IPS-18a (cell line): ENCODE data around the gene UBE2J2.
A peak's percentile ranks its signal among the peaks of the same experiment; 100 is the strongest.

Source experiments
- H3K27ac ChIP-seq: one replicate; pipeline ENCODE4 v1.5.1; 2013; ENCODE audit warnings: low read length
- H3K27me3 ChIP-seq: one replicate; pipeline ENCODE4 v1.6.1; 2013; ENCODE audit warnings: mild to moderate bottlenecking, low read length; ENCODE audit not compliant: control insufficient read depth, insufficient read depth
- H3K36me3 ChIP-seq: one replicate; pipeline ENCODE4 v1.6.1; 2013; ENCODE audit warnings: low read depth, low read length; ENCODE audit not compliant: control insufficient read depth
- H3K4me1 ChIP-seq: one replicate; pipeline ENCODE4 v1.6.1; 2013; ENCODE audit warnings: low read depth, low read length; ENCODE audit not compliant: control insufficient read depth
- H3K4me3 ChIP-seq: one replicate; pipeline ENCODE4 v1.5.1; 2013; ENCODE audit warnings: low read length
- H3K9ac ChIP-seq: one replicate; pipeline ENCODE4 v1.6.1; 2013; ENCODE audit warnings: mild to moderate bottlenecking, low read length, moderate library complexity
- H3K9me3 ChIP-seq: one replicate; pipeline ENCODE4 v1.6.1; 2013; ENCODE audit warnings: low read depth, low read length; ENCODE audit not compliant: control insufficient read depth

UBE2J2 gene

DNA sequence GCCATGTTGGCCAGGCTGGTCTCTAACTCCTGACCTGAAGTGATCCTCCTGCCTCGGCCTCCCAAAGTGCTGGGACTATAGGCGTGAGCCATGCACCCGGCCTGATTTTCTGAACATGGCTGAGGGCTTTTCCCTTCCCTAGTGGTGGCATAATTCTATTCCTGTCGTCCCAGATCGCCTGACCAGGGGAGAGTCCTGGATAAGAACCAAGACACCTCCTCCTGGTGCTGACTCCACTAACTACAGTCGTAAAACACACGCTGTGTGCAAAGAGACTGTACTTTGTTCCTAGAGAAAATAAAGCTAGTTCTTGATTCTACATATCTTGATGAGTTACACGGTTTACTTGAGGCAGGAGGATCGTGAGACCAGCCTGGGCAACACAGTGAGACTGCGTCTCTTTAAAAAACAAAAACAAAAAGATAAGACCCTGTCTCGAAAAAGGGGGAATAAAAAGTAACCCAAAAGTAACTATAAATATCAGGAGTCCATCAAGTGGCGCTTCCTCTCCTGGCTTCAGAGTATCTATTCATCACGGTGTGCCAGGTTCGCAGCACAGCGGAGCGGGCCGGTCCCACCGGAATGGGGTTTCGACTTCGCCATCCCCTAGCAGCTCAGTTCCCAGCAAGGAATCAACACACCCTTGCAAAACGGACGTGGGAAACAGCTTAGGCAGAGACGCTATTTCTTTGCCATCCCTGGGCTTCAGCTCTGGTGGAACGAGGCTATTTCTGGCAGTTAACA is 42.8 kb downstream of the UBE2J2 start:
- no peaks in the 10 kb centered on the region for H3K9me3 ChIP-seq
- peaks cover 4% of the 10 kb centered on the region for H3K4me1 ChIP-seq
- H3K27ac ChIP-seq = no peak overlapping the region
- H3K36me3 ChIP-seq = peaks cover 15% of the 10 kb centered on the region
- peak overlapping the region; percentile 65 for H3K4me3 ChIP-seq
- peak overlapping the region; percentile 69 for H3K9ac ChIP-seq
- no peaks in the 10 kb centered on the region for H3K27me3 ChIP-seq

DNA sequence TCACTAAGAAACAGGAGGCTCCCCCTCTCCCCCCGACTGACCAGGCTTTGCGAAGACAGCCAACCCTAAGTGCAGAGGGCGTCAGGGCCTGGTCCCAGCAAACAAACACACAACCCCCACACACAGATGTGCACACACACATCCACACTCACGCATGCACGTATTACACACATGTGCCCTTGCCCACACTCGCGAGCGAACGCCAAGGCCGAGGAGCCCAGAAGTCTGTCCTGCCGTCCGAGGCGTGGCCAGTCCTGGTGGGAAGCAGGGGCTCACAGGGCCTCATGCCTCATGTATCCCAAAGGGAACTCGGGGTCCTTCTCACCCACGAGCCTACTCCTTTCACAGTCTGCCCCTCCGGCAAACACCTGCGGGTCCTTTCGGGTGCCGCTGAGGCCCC is 43.9 kb downstream of the UBE2J2 start:
- Histone ChIP-seq H3K36me3 (peaks cover 15% of the 10 kb centered on the region), H3K9me3 (no peaks in the 10 kb centered on the region), H3K27me3 (no peaks in the 10 kb centered on the region), H3K4me1 (peaks cover 4% of the 10 kb centered on the region), H3K4me3 (no peak overlapping the region), H3K27ac (no peak overlapping the region), H3K9ac (no peak overlapping the region)

DNA sequence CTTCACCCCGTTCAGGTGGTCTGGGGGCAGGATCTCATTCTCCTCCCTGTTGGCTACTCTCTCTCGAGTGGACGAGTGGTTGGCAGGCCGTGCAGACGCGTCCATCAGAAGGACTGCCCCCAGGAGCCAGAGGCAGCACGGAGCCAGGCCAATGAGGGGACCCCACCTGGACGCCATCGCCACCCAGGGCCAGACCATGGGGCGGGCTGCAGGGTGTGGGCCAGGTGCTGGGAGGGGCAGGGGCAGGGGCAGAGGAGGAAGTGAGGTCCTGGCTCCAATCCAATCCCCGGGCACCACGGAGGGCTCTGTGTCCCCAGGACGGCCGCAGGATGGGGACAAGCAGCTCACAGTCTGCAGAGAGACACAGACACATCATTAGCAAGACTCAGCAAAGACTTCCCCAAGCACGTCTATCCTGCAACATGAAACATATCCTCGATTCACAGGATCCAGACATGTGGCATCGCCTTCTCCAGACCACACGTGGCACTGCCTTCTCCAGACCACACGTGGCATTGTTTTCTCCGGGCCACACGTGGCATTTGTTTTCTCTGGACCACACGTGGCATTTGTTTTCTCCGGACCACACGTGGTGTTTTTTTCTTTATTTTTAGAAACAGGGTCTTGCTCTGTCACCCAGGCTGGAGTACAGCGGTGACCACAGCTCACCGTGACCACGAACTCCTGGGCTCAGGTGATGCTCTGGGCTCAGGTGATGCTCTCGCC is 44.9 kb downstream of the UBE2J2 start:
- H3K9ac ChIP-seq = no peak overlapping the region
- H3K4me1 ChIP-seq = peaks cover 4% of the 10 kb centered on the region
- no peak overlapping the region for H3K27ac ChIP-seq
- H3K4me3 ChIP-seq = no peak overlapping the region
- H3K27me3 ChIP-seq = no peaks in the 10 kb centered on the region
- H3K36me3 ChIP-seq = peaks cover 15% of the 10 kb centered on the region
- H3K9me3 ChIP-seq = no peaks in the 10 kb centered on the region

DNA sequence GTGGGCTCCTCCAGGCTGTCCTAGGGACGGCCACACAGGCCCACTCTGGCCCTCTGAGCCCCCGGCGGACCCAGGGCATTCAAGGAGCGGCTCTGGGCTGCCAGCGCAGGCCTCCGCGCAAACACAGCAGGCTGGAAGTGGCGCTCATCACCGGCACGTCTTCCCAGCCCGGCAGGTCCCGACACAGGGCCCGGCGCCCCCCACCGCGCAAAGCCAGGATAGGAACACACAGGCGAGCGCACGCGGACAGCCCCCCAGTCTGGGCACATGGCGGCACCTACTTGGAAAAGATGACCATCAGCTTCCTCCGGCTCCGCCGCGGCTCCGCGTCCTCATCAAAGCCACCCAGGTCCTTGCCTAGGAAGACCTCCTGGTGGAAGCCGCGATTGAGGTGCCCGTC is 45.5 kb downstream of the UBE2J2 start:
- Histone ChIP-seq H3K27me3 (no peaks in the 10 kb centered on the region), H3K4me3 (no peak overlapping the region), H3K27ac (no peak overlapping the region), H3K9ac (no peak overlapping the region), H3K36me3 (peaks cover 15% of the 10 kb centered on the region), H3K4me1 (peaks cover 4% of the 10 kb centered on the region), H3K9me3 (no peaks in the 10 kb centered on the region)

DNA sequence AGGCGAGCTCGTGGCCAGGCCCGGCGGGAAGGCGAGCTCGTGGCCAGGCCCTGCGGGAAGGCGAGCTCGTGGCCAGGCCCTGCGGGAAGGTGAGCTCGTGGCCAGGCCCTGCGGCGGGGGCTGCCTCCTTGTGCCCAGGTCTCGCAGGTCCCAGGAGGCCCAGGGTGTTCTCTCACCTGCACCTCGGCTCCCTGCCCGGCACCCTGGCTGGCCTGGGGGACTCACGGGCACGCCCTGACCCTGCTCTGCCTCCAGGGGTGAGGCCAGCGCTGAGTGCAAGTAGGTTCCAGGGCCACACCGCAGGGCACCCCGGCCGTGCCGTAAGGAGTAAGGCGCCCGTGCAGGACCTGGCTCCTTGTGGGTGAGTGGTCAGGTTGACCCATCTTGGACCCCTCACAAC is 46.3 kb downstream of the UBE2J2 start:
- H3K9me3 ChIP-seq = no peaks in the 10 kb centered on the region
- H3K9ac ChIP-seq = no peak overlapping the region
- no peak overlapping the region for H3K4me3 ChIP-seq
- H3K27ac ChIP-seq = no peak overlapping the region
- peaks cover 22% of the 10 kb centered on the region for H3K36me3 ChIP-seq
- H3K4me1 ChIP-seq = peaks cover 4% of the 10 kb centered on the region
- H3K27me3 ChIP-seq = no peaks in the 10 kb centered on the region

DNA sequence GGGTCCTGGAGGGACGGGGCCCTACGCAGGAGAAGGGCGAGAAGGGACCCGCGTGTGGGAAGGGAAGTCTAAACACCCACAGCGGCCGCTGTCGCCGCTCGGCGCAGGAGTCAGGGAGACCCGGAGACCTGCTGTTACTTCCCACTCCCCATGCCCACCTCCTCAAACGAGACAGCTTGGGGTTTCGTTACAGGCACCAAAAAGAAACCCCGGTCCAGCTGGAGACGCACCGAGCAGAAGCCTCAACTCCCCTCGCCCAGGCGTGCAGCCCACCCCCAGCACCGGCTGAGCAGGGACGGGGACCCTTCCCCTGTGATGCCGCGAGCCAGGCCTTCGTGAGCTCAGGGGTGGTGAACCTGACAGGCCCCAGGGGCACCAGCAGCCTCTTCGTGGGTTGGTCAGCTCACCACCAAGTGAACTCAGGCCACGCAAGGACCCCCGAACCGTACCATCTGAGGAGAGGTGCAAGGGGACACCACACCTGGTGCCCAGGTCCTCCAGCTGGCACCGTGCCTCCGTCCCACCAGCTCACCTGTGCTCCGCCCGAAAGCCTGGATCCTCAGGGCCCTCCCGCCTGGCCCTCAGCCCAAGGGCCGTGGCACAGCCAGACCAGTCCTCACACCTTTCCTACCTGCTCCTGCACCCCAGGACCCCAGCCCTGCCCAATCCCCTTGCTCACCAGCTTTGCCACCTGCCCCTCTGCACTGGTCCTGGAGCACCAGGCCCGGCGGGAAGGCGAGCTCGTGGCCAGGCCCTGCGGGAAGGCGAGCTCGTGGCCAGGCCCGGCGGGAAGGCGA is 46.9 kb downstream of the UBE2J2 start:
- Histone ChIP-seq H3K27ac (no peak overlapping the region), H3K4me3 (no peak overlapping the region), H3K9me3 (no peaks in the 10 kb centered on the region), H3K4me1 (peaks cover 4% of the 10 kb centered on the region), H3K9ac (no peak overlapping the region), H3K36me3 (peaks cover 22% of the 10 kb centered on the region), H3K27me3 (no peaks in the 10 kb centered on the region)

DNA sequence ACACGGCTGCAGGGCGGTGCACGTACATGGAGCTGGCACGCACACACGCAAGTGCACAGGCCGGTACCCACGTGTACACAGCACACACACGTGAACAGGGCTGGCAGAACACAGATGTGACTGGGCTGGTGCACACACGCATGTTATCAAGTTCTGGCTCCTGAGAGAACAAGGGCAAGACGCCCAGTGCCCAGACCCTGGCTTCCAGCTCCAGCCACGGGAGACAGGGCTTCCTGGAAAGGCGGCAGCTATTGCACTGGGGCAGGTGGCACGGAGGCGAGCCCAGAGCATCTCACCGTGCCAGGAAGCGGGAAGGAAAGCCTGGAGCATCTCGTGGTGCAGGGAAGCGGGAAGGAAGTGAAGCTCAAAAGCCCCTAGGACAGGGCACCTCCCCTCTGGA is 47.7 kb downstream of the UBE2J2 start:
- no peak overlapping the region for H3K9ac ChIP-seq
- no peaks in the 10 kb centered on the region for H3K27me3 ChIP-seq
- H3K9me3 ChIP-seq = no peaks in the 10 kb centered on the region
- H3K4me1 ChIP-seq = peaks cover 3% of the 10 kb centered on the region
- H3K27ac ChIP-seq = no peak overlapping the region
- no peak overlapping the region for H3K4me3 ChIP-seq
- peaks cover 22% of the 10 kb centered on the region for H3K36me3 ChIP-seq

DNA sequence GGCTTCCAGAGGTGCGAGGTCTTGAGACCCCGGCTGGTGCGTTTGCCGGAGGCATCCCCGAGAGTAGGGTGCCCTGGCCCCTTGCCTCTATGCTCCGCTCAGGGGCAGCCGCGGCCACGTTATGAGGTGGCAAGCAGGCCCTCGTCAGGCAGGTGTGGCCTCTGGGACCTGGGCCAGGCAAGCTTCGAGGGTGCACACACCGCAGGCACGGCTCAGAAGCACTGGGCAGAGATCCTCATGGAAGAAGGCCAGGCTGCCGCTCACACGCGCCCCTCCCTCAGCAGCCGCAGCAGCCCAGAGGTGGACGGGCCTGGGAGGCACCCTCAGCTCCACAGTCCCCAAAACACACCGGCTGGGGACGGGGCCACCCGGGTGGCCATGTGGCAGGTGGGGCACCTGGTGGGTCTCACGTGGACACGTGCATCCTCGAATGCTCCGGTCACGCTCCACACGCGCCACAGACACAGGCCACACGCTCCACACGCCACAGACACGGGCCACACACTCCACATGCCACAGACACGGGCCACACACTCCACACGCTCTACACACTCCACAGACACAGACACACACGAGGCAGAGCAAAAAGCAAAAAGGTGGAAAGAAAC is 48.3 kb downstream of the UBE2J2 start:
- Histone ChIP-seq H3K27me3 (no peaks in the 10 kb centered on the region), H3K4me1 (no peaks in the 10 kb centered on the region), H3K27ac (no peak overlapping the region), H3K9ac (no peak overlapping the region), H3K9me3 (no peaks in the 10 kb centered on the region), H3K36me3 (peaks cover 22% of the 10 kb centered on the region), H3K4me3 (no peak overlapping the region)

DNA sequence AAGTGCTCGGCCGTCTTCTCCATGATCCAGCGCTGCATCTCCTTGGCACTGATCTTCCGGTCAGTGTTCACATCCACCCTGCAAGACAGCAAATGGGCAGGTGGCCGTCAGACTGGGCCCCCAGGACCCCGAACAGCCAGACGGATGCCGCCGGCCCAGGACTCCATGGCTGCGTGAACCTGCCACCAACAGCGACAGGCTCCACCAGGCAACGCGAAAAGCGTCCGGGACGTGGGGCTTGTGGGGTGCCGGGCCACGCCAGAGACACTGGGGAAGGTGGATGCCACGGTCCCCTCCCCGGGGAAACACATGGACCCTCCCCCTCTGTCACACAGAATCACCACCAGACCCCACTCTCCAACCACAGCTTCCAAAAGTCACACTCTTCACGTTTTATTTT is 49.8 kb downstream of the UBE2J2 start:
- Histone ChIP-seq H3K27ac (no peak overlapping the region), H3K9ac (no peak overlapping the region), H3K36me3 (peaks cover 21% of the 10 kb centered on the region)

DNA sequence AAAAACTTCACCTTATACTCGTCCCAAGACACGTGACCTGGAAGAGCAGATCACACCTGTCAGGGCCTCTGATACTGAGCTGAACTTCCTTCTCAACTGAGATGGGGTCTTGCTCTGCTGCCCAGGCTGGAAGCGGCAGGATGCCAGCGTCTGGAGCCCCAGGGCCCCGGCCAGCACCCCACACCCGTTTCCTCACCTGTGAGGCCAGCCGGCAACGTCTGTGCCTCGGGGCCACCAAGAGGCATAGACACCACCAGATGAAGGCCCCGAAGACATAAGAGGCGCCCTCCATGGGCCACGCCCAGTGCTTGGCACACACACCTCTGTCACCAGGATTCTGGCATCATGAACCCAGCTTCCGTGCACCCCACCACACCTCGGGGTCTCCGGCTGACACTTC is 50.3 kb downstream of the UBE2J2 start:
- Histone ChIP-seq H3K36me3 (peaks cover 16% of the 10 kb centered on the region), H3K4me1 (no peaks in the 10 kb centered on the region), H3K9me3 (no peaks in the 10 kb centered on the region)

More for the DNA sequence above, 49.8 kb downstream of the UBE2J2 start:
- Histone ChIP-seq H3K27me3 (no peaks in the 10 kb centered on the region), H3K9me3 (no peaks in the 10 kb centered on the region), H3K4me3 (no peak overlapping the region), H3K4me1 (no peaks in the 10 kb centered on the region)

DNA sequence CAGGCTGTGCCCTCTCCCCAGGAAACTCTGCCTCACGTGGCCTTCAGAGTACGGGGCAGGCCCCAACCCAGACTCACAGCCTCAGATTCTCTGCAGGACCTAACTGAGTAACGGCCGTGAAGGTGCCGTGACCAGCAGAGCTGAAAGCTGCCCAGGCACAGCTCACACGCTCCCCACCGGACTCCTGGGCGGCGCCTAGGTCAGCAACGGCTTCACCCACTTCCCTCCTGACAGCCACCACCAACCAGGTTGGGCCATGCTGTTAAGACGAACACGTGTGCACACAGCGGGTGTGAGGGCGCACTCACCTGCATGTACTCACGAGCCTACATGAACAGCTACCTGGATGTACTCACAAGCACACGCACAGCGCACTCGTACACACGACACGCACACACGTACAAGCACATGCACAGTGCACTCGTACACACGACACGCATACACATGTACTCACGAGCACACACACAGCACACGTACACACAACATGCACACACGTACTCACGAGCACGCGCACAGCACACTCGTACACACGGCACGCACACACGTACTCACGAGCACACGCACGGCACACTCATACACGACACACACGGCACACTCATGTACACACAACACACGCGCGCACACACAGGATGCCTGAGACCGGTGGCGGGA is 51.0 kb downstream of the UBE2J2 start:
- Histone ChIP-seq H3K27ac (no peak overlapping the region), H3K9me3 (no peaks in the 10 kb centered on the region), H3K27me3 (no peaks in the 10 kb centered on the region), H3K36me3 (peaks cover 10% of the 10 kb centered on the region), H3K9ac (no peak overlapping the region), H3K4me3 (no peak overlapping the region), H3K4me1 (no peaks in the 10 kb centered on the region)

More for the DNA sequence above, 50.3 kb downstream of the UBE2J2 start:
- no peaks in the 10 kb centered on the region for H3K27me3 ChIP-seq
- no peak overlapping the region for H3K9ac ChIP-seq
- no peak overlapping the region for H3K27ac ChIP-seq
- H3K4me3 ChIP-seq = no peak overlapping the region
